Astrocyte (in vitro differentiated cells and primary cell): ENCODE data around the gene VAC14. TPM values are rescaled to one million over a fixed set of nuclear protein-coding genes. Genes with fewer than 3 reads are reported as not detected.
"Not testable (repeated sequence)": the region's sequence is repeated elsewhere in the genome, so short reads cannot be mapped to it uniquely, and the experiment has no call there.

Experiments
- DNase-seq: peaks from one replicate; pipeline ENCODE4 v3.0.0-alpha.2; 2010; ENCODE audit warnings: low read depth
- FAIRE-seq: peaks from 2 replicates; lab custom pipeline; 2011; peaks lifted over from hg19 to GRCh38; lab: Jason Lieb, UNC
- H2AFZ ChIP-seq: 2 replicates; pipeline ENCODE4 v1.6.0; 2012; ENCODE audit warnings: low read depth, low read length, inconsistent platforms
- H3K27ac ChIP-seq: 2 replicates; pipeline ENCODE4 v1.5.1; 2011; ENCODE audit warnings: low read depth, low read length, inconsistent platforms
- H3K27me3 ChIP-seq: 2 replicates; pipeline ENCODE4 v1.6.0; 2011; ENCODE audit warnings: low read length, inconsistent platforms; ENCODE audit not compliant: insufficient read depth
- H3K36me3 ChIP-seq: 2 replicates; pipeline ENCODE4 v1.5.1; 2011; ENCODE audit warnings: low read length, inconsistent platforms; ENCODE audit not compliant: insufficient read depth
- H3K4me1 ChIP-seq: 2 replicates; pipeline ENCODE4 v1.5.1; 2011; ENCODE audit warnings: low read length, inconsistent platforms; ENCODE audit not compliant: insufficient read depth
- H3K4me2 ChIP-seq: 2 replicates; pipeline ENCODE4 v1.6.0; 2012; ENCODE audit warnings: low read length, inconsistent platforms
- H3K4me3 ChIP-seq: 2 replicates; pipeline ENCODE4 v1.5.1; 2011; ENCODE audit warnings: low read depth, mild to moderate bottlenecking, low read length, inconsistent platforms; ENCODE audit not compliant: insufficient read depth
- H3K79me2 ChIP-seq: 2 replicates; pipeline ENCODE4 v1.6.0; 2012; ENCODE audit warnings: mild to moderate bottlenecking, low read length, inconsistent platforms; ENCODE audit not compliant: insufficient read depth
- H3K9ac ChIP-seq: 2 replicates; pipeline ENCODE4 v1.6.0; 2012; ENCODE audit warnings: mild to moderate bottlenecking, low read length, inconsistent platforms
- H3K9me3 ChIP-seq: 2 replicates; pipeline ENCODE4 v1.5.1; 2012; ENCODE audit warnings: low read depth, mild to moderate bottlenecking, low read length, inconsistent platforms; ENCODE audit not compliant: insufficient read depth
- H4K20me1 ChIP-seq: 2 replicates; pipeline ENCODE4 v1.6.0; 2012; ENCODE audit warnings: low read length, inconsistent platforms; ENCODE audit not compliant: insufficient read depth
- H3K27ac Mint-ChIP-seq: one replicate; pipeline ENCODE4 v1.8.0; 2021; ENCODE audit warnings: mild to moderate bottlenecking, mixed read lengths; ENCODE audit not compliant: unreplicated experiment
- H3K27me3 Mint-ChIP-seq: one replicate; pipeline ENCODE4 v1.8.0; 2021; ENCODE audit warnings: low read depth, mixed read lengths; ENCODE audit not compliant: unreplicated experiment
- H3K36me3 Mint-ChIP-seq: one replicate; pipeline ENCODE4 v1.8.0; 2021; ENCODE audit warnings: low read depth, mixed read lengths; ENCODE audit not compliant: unreplicated experiment
- H3K4me1 Mint-ChIP-seq: one replicate; pipeline ENCODE4 v1.8.0; 2021; ENCODE audit warnings: low read depth, mixed read lengths; ENCODE audit not compliant: unreplicated experiment
- H3K4me3 Mint-ChIP-seq: one replicate; pipeline ENCODE4 v1.8.0; 2021; ENCODE audit warnings: mild to moderate bottlenecking, moderate library complexity, mixed read lengths; ENCODE audit not compliant: unreplicated experiment
- H3K9me3 Mint-ChIP-seq: one replicate; pipeline ENCODE4 v1.8.0; 2021; ENCODE audit warnings: mild to moderate bottlenecking, mixed read lengths; ENCODE audit not compliant: unreplicated experiment
- EZH2 ChIP-seq: IDR thresholded peaks from 2 replicates; pipeline ENCODE4 v1.6.1; 2012; ENCODE audit warnings: mild to moderate bottlenecking, low read length, inconsistent platforms; ENCODE audit not compliant: insufficient read depth
- total RNA-seq: library from RNA; stranded (reverse); gene quantifications from 2 replicates; pipeline ENCODE4 v1.2.1, GENCODE V29; 2021
- TF ChIP-seq, protein P1 (sequence below): IDR thresholded peaks from 2 replicates; pipeline ENCODE4 v1.5.1; 2011; ENCODE audit warnings: low read depth, mild to moderate bottlenecking, inconsistent platforms, low read length, moderate library complexity; ENCODE audit not compliant: insufficient read depth

Gene VAC14
- total RNA-seq, 1 donor from 2014 or later, result 27.8 TPM

DNA sequence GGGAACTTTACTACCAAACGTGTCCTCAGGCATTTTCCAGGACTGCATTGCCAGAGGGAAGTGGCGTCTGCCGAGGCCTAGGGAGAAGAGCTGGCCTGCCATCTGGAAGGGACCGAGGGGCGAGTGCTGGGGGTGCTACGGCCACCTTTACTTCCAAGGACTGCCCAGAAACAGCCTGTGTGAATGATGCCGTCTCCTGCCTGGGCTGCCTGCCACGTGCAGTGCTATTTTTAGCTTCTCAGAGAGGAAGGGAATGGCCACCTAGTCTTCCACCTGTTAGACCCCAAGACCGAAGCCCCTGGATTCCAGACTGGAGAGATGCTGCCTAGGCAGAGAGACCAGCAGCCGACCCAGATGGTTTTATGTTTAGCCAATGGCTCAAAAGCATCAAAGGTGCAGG, 57.2 kb downstream of the VAC14 start:
- peaks cover 19% of the 10 kb centered on the region for H3K36me3 Mint-ChIP-seq
- peaks cover 2% of the 10 kb centered on the region for H3K36me3 ChIP-seq
- H3K9me3 ChIP-seq, result no peaks in the 10 kb centered on the region
- H3K4me1 ChIP-seq, result peaks cover 46% of the 10 kb centered on the region
- H3K27me3 ChIP-seq, result no peaks in the 10 kb centered on the region
- H4K20me1 ChIP-seq, result no peaks in the 10 kb centered on the region
- no peak overlapping the region for H3K4me3 Mint-ChIP-seq
- H2AFZ ChIP-seq, result no peak overlapping the region
- FAIRE-seq (no peak), DNase-seq (no peak)
- H3K9me3 Mint-ChIP-seq, result peaks cover 6% of the 10 kb centered on the region
- H3K4me2 ChIP-seq, result no peak overlapping the region
- TF ChIP-seq, protein P1, sequence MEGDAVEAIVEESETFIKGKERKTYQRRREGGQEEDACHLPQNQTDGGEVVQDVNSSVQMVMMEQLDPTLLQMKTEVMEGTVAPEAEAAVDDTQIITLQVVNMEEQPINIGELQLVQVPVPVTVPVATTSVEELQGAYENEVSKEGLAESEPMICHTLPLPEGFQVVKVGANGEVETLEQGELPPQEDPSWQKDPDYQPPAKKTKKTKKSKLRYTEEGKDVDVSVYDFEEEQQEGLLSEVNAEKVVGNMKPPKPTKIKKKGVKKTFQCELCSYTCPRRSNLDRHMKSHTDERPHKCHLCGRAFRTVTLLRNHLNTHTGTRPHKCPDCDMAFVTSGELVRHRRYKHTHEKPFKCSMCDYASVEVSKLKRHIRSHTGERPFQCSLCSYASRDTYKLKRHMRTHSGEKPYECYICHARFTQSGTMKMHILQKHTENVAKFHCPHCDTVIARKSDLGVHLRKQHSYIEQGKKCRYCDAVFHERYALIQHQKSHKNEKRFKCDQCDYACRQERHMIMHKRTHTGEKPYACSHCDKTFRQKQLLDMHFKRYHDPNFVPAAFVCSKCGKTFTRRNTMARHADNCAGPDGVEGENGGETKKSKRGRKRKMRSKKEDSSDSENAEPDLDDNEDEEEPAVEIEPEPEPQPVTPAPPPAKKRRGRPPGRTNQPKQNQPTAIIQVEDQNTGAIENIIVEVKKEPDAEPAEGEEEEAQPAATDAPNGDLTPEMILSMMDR, result no peak
- TF ChIP-seq EZH2, result no peak
- H3K27ac ChIP-seq, result no peak overlapping the region
- H3K9ac ChIP-seq, result no peak overlapping the region
- no peak overlapping the region for H3K27ac Mint-ChIP-seq
- no peaks in the 10 kb centered on the region for H3K27me3 Mint-ChIP-seq
- H3K4me1 Mint-ChIP-seq, result peaks cover 22% of the 10 kb centered on the region
- no peak overlapping the region for H3K4me3 ChIP-seq
- H3K79me2 ChIP-seq, result no peaks in the 10 kb centered on the region

DNA sequence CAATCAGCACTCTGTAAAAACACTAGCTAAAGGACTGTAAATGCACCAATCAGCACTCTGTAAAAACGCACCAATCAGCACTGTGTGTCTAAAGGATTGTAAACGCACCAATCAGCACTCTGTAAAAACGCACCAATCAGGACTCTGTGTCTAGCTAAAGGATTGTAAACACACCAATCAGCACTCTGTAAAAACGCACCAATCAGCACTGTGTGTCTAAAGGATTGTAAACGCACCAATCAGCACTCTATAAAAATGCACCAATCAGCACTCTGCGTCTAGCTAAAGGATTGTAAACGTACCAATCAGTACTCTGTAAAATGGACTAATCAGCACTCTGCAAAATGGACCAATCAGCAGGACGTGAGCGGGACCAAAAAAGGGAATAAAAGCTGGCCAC, 58.0 kb downstream of the VAC14 start:
- H3K36me3 ChIP-seq, H3K27ac Mint-ChIP-seq, H2AFZ ChIP-seq, H3K4me2 ChIP-seq, H3K27ac ChIP-seq, H3K4me3 Mint-ChIP-seq, H3K27me3 ChIP-seq, H3K9me3 Mint-ChIP-seq, H3K27me3 Mint-ChIP-seq, DNase-seq, H4K20me1 ChIP-seq, H3K9ac ChIP-seq, H3K4me3 ChIP-seq, H3K9me3 ChIP-seq, H3K79me2 ChIP-seq, FAIRE-seq: not testable (repeated sequence)
- Mint-ChIP-seq H3K36me3 (peaks cover 24% of the 10 kb centered on the region), H3K4me1 (peaks cover 23% of the 10 kb centered on the region)
- peaks cover 46% of the 10 kb centered on the region for H3K4me1 ChIP-seq

DNA sequence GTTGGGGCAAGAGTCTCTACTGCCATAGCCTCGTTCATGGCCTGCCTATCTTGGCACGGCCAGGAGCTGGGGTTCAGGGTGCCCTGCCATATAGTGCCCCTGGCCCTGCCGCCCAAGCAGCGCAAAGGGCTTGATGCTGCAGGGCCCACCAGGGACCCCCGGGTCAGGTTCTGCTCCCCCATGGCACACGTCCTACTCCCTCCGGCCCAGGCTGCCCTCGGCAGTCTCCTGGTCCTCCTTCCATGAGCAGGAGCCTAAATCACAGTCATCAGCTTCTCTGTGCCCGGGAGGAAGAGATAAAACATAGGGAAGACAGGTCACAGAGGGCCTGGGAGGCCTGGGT, 59.2 kb downstream of the VAC14 start:
- Histone ChIP-seq H3K4me1 (peaks cover 46% of the 10 kb centered on the region), H3K79me2 (no peaks in the 10 kb centered on the region), H3K36me3 (peaks cover 2% of the 10 kb centered on the region), H3K9me3 (no peaks in the 10 kb centered on the region), H3K4me3 (no peak overlapping the region), H3K27ac (no peak overlapping the region), H2AFZ (no peak overlapping the region), H4K20me1 (no peaks in the 10 kb centered on the region), H3K9ac (no peak overlapping the region), H3K27me3 (no peaks in the 10 kb centered on the region), H3K4me2 (no peak overlapping the region)
- H3K4me3 Mint-ChIP-seq, result no peak overlapping the region
- DNase-seq (no peak), FAIRE-seq (no peak)
- H3K36me3 Mint-ChIP-seq, result peaks cover 25% of the 10 kb centered on the region
- peaks cover 20% of the 10 kb centered on the region for H3K4me1 Mint-ChIP-seq
- peak overlapping the region; percentile 75 for H3K27ac Mint-ChIP-seq
- TF ChIP-seq, protein P1, result no peak
- peaks cover 6% of the 10 kb centered on the region for H3K9me3 Mint-ChIP-seq
- H3K27me3 Mint-ChIP-seq, result no peaks in the 10 kb centered on the region
